GM12875 (cell line): ENCODE measurements around the gene IFT43.
A peak's percentile ranks its signal among the peaks of the same experiment; 100 is the strongest.

Experiments
- H3K4me3 ChIP-seq: one replicate; pipeline ENCODE4 v1.5.1; 2011; ENCODE audit warnings: low read depth, low read length, control low read depth
- CTCF ChIP-seq: IDR thresholded peaks from 2 replicates; pipeline ENCODE4 v1.5.1; 2011; ENCODE audit warnings: low read depth, mild to moderate bottlenecking, control low read depth, inconsistent platforms, low read length, moderate library complexity, borderline replicate concordance; ENCODE audit not compliant: insufficient read depth

IFT43 gene

GRCh38 chr14:76085358-76085757, 99.8 kb downstream of the IFT43 start:
- TF ChIP-seq CTCF = no peak
- H3K4me3 ChIP-seq = no peak overlapping the region

- H3K4me3 ChIP-seq = no peak overlapping the region
- TF ChIP-seq CTCF = no peak
These were observed 101.1 kb downstream of the IFT43 start for GRCh38 chr14:76086636-76087035.

- H3K4me3 ChIP-seq = no peak overlapping the region
- no peak for TF ChIP-seq CTCF
These were observed 102.8 kb downstream of the IFT43 start for GRCh38 chr14:76088326-76088725.

GRCh38 chr14:76088771-76089571, 103.4 kb downstream of the IFT43 start:
- H3K4me3 ChIP-seq = no peak overlapping the region
- no peak for TF ChIP-seq CTCF

GRCh38 chr14:76089575-76089974, 104.0 kb downstream of the IFT43 start:
- no peak for TF ChIP-seq CTCF
- H3K4me3 ChIP-seq = no peak overlapping the region

- no peak overlapping the region for H3K4me3 ChIP-seq
- TF ChIP-seq CTCF = peak; percentile 29; the same call in 1 of the 2 replicates
These were observed 105.2 kb downstream of the IFT43 start for GRCh38 chr14:76090616-76091391.
